SK-N-SH treated with all-trans-retinoic acid at 6 μM for 48 hours (cell line): ENCODE results near the gene CSKMT.

Source experiments
- ATAC-seq: fragments of 200-7000 bp; cut with Tn5 transposase; 3 replicates; pipeline ENCODE4 v1.9.1; 2020; ENCODE audit warnings: mild to moderate bottlenecking, moderate library complexity
- BACH2 ChIP-seq: fragments of 250-450 bp; sonication (Bioruptor Pico); IDR thresholded peaks from 2 replicates; pipeline ENCODE4 v1.9.0; 2021; ENCODE audit warnings: mild to moderate bottlenecking, borderline replicate concordance
- CREB5 ChIP-seq: fragments of 250-450 bp; sonication (Bioruptor Pico); IDR thresholded peaks from 2 replicates; pipeline ENCODE4 v1.5.1; 2020; ENCODE audit warnings: low read depth, mild to moderate bottlenecking, moderate library complexity
- ESRRG ChIP-seq: fragments of 250-450 bp; sonication (Bioruptor Pico); IDR thresholded peaks from 2 replicates; pipeline ENCODE4 v1.6.1; 2021; ENCODE audit warnings: mild to moderate bottlenecking
- GLIS3 ChIP-seq: fragments of 250-450 bp; sonication (Bioruptor Pico); IDR thresholded peaks from 2 replicates; pipeline ENCODE4 v1.5.0; 2020; ENCODE audit warnings: mild to moderate bottlenecking, moderate library complexity
- ISL1 ChIP-seq: fragments of 250-450 bp; sonication (Bioruptor Pico); IDR thresholded peaks from 2 replicates; pipeline ENCODE4 v2.1.2; 2022; ENCODE audit warnings: mild to moderate bottlenecking, moderate library complexity
- OSR1 ChIP-seq: fragments of 250-450 bp; sonication (Bioruptor Pico); IDR thresholded peaks from 2 replicates; pipeline ENCODE4 v1.8.0; 2022; ENCODE audit warnings: moderate library complexity, mild to moderate bottlenecking, inconsistent platforms
- PATZ1 ChIP-seq: fragments of 250-450 bp; sonication (Bioruptor Pico); IDR thresholded peaks from 2 replicates; pipeline ENCODE4 v1.8.0; 2020; ENCODE audit warnings: mild to moderate bottlenecking, moderate library complexity, borderline replicate concordance
- PPARA ChIP-seq: fragments of 250-450 bp; sonication (Bioruptor Pico); IDR thresholded peaks from 2 replicates; pipeline ENCODE4 v1.5.0; 2020; ENCODE audit warnings: mild to moderate bottlenecking, borderline replicate concordance
- RARB ChIP-seq: fragments of 250-450 bp; sonication (Bioruptor Pico); IDR thresholded peaks from 2 replicates; pipeline ENCODE4 v1.8.0; 2021; ENCODE audit warnings: mild to moderate bottlenecking, moderate library complexity
- SNAI2 ChIP-seq: fragments of 250-450 bp; sonication (Bioruptor Pico); IDR thresholded peaks from 2 replicates; pipeline ENCODE4 v1.5.0; 2020; ENCODE audit warnings: mild to moderate bottlenecking, moderate library complexity
- TCF4 ChIP-seq: fragments of 250-450 bp; sonication (Bioruptor Pico); IDR thresholded peaks from 2 replicates; pipeline ENCODE4 v1.8.0; 2021; ENCODE audit warnings: mild to moderate bottlenecking, moderate library complexity, borderline replicate concordance
- TOX ChIP-seq: fragments of 250-450 bp; sonication (Bioruptor Pico); IDR thresholded peaks from 2 replicates; pipeline ENCODE4 v1.8.0; 2021; ENCODE audit warnings: mild to moderate bottlenecking, moderate library complexity, borderline replicate concordance
- ZC3H10 ChIP-seq: fragments of 250-450 bp; sonication (Bioruptor Pico); IDR thresholded peaks from 2 replicates; pipeline ENCODE4 v1.5.1; 2021; ENCODE audit warnings: mild to moderate bottlenecking, moderate library complexity
- ZFP3 ChIP-seq: fragments of 250-450 bp; sonication (Bioruptor Pico); IDR thresholded peaks from 2 replicates; pipeline ENCODE4 v1.5.0; 2020; ENCODE audit warnings: mild to moderate bottlenecking, moderate library complexity
- ZFP30 ChIP-seq: fragments of 450-650 bp; formaldehyde crosslinking; IDR thresholded peaks from 2 replicates; pipeline ENCODE4 v1.5.0; 2022; ENCODE audit warnings: mild to moderate bottlenecking, moderate library complexity
- ZNF565 ChIP-seq: fragments of 450-650 bp; formaldehyde crosslinking; conservative IDR thresholded peaks from 2 replicates; pipeline ENCODE4 v1.5.0; 2020; ENCODE audit warnings: low read depth, mild to moderate bottlenecking, moderate library complexity
- ZNF70 ChIP-seq: fragments of 450-650 bp; formaldehyde crosslinking; IDR thresholded peaks from 2 replicates; pipeline ENCODE4 v1.5.0; 2020; ENCODE audit warnings: mild to moderate bottlenecking, moderate library complexity
- ZNF8 ChIP-seq: fragments of 450-650 bp; formaldehyde crosslinking; IDR thresholded peaks from 2 replicates; pipeline ENCODE4 v1.5.0; 2020; ENCODE audit warnings: mild to moderate bottlenecking, moderate library complexity
- TF ChIP-seq, protein P1 (sequence below): fragments of 250-450 bp; sonication (Bioruptor Pico); IDR thresholded peaks from 2 replicates; pipeline ENCODE4 v1.5.0; 2020; ENCODE audit warnings: mild to moderate bottlenecking, moderate library complexity
- TF ChIP-seq, protein P2 (sequence below): fragments of 250-450 bp; sonication (Bioruptor Pico); IDR thresholded peaks from 2 replicates; pipeline ENCODE4 v1.5.1; 2021; ENCODE audit warnings: mild to moderate bottlenecking, moderate library complexity
- TF ChIP-seq, protein P3 (sequence below): fragments of 250-450 bp; sonication (Bioruptor Pico); IDR thresholded peaks from 2 replicates; pipeline ENCODE4 v1.8.0; 2021; ENCODE audit warnings: low read depth, mild to moderate bottlenecking, moderate library complexity, borderline replicate concordance

CSKMT gene

DNA sequence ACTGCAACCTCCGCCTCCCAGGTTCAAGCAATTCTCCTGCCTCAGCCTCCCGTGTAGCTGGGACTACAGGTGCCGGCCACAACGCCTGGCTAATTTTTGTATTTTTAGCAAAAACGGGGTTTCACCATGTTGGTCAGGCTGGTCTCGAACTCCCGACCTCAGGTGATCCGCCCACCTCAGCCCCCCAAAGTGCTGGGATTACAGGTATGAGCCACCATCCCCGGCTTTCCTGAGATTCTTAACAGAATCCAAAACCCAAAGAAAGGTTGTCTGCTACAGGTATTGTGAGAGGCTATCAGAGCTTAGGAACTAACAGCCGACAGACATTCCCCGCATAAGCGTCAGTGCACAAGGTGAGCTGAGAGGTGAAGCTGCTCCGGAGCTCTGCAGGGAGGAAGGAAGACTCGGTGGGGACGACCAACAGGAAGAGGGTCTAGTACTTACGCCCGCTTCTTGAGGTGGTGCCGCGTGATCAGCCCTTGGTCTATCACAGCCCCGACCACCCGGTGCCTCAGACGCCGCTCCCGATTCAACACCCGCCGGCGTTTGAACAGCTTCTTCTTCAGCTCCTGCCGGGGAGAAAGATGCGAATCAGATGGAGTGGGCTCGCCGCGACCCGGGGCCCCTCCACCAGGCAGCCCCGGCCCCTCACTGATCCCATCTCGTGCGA lies 572 bp upstream of the CSKMT start:
- TF ChIP-seq BACH2 (CRISPR knock-in tag): no peak
- no peak for TF ChIP-seq ZNF8 (CRISPR knock-in tag)
- TF ChIP-seq ZNF70: no peak
- no peak for TF ChIP-seq ZC3H10 (CRISPR knock-in tag)
- TF ChIP-seq TOX (CRISPR knock-in tag): no peak
- TF ChIP-seq SNAI2 (CRISPR knock-in tag): no peak
- no peak for TF ChIP-seq ZNF565 (CRISPR knock-in tag)
- TF ChIP-seq, protein P1, sequence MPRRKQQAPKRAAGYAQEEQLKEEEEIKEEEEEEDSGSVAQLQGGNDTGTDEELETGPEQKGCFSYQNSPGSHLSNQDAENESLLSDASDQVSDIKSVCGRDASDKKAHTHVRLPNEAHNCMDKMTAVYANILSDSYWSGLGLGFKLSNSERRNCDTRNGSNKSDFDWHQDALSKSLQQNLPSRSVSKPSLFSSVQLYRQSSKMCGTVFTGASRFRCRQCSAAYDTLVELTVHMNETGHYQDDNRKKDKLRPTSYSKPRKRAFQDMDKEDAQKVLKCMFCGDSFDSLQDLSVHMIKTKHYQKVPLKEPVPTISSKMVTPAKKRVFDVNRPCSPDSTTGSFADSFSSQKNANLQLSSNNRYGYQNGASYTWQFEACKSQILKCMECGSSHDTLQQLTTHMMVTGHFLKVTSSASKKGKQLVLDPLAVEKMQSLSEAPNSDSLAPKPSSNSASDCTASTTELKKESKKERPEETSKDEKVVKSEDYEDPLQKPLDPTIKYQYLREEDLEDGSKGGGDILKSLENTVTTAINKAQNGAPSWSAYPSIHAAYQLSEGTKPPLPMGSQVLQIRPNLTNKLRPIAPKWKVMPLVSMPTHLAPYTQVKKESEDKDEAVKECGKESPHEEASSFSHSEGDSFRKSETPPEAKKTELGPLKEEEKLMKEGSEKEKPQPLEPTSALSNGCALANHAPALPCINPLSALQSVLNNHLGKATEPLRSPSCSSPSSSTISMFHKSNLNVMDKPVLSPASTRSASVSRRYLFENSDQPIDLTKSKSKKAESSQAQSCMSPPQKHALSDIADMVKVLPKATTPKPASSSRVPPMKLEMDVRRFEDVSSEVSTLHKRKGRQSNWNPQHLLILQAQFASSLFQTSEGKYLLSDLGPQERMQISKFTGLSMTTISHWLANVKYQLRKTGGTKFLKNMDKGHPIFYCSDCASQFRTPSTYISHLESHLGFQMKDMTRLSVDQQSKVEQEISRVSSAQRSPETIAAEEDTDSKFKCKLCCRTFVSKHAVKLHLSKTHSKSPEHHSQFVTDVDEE (CRISPR knock-in tag): no peak
- no peak for TF ChIP-seq PPARA (CRISPR knock-in tag)
- TF ChIP-seq CREB5: no peak
- TF ChIP-seq OSR1: no peak
- no peak for TF ChIP-seq ZFP3
- TF ChIP-seq, protein P2, sequence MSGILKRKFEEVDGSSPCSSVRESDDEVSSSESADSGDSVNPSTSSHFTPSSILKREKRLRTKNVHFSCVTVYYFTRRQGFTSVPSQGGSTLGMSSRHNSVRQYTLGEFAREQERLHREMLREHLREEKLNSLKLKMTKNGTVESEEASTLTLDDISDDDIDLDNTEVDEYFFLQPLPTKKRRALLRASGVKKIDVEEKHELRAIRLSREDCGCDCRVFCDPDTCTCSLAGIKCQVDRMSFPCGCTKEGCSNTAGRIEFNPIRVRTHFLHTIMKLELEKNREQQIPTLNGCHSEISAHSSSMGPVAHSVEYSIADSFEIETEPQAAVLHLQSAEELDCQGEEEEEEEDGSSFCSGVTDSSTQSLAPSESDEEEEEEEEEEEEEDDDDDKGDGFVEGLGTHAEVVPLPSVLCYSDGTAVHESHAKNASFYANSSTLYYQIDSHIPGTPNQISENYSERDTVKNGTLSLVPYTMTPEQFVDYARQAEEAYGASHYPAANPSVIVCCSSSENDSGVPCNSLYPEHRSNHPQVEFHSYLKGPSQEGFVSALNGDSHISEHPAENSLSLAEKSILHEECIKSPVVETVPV (CRISPR knock-in tag): no peak
- TF ChIP-seq ISL1: no peak
- TF ChIP-seq RARB (CRISPR knock-in tag): no peak
- no peak for TF ChIP-seq ZFP30 (CRISPR knock-in tag)
- TF ChIP-seq TCF4 (CRISPR knock-in tag): no peak
- TF ChIP-seq, protein P3, sequence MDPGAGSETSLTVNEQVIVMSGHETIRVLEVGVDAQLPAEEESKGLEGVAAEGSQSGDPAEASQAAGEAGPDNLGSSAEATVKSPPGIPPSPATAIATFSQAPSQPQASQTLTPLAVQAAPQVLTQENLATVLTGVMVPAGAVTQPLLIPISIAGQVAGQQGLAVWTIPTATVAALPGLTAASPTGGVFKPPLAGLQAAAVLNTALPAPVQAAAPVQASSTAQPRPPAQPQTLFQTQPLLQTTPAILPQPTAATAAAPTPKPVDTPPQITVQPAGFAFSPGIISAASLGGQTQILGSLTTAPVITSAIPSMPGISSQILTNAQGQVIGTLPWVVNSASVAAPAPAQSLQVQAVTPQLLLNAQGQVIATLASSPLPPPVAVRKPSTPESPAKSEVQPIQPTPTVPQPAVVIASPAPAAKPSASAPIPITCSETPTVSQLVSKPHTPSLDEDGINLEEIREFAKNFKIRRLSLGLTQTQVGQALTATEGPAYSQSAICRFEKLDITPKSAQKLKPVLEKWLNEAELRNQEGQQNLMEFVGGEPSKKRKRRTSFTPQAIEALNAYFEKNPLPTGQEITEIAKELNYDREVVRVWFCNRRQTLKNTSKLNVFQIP (CRISPR knock-in tag): no peak
- no peak for TF ChIP-seq ESRRG
- peak; percentile 65 for ATAC-seq

- ATAC-seq: peak; percentile 45
- TF ChIP-seq PATZ1 (CRISPR knock-in tag) (no peak), GLIS3 (no peak), ZFP3 (0 out of 2 replicates have a peak, but pooled peaks have one; percentile 17), TCF4 (CRISPR knock-in tag) (no peak; the same call in 1 of the 2 replicates), TOX (CRISPR knock-in tag) (no peak), SNAI2 (CRISPR knock-in tag) (no peak), ZNF565 (CRISPR knock-in tag) (no peak)
- TF ChIP-seq, protein P2 (CRISPR knock-in tag): no peak
These were observed 617 bp downstream of the CSKMT start for GRCh38 chr11:62665599-62666258.
